GM23248 (cell line): ENCODE results near the gene FRRS1L.

Source experiments
- EZH2 ChIP-seq: fragments of 200-600 bp; sonication (generic); IDR thresholded peaks from 2 replicates; pipeline ENCODE4 v1.6.1; 2018; ENCODE audit warnings: antibody characterized with exemption, mild to moderate bottlenecking; ENCODE audit not compliant: insufficient read depth, poor library complexity, severe bottlenecking
- EZH2phosphoT487 ChIP-seq: fragments of 200-600 bp; sonication (generic); IDR thresholded peaks from 2 replicates; pipeline ENCODE4 v1.6.1; 2018; ENCODE audit warnings: antibody characterized with exemption, moderate library complexity, mild to moderate bottlenecking, low read depth; ENCODE audit not compliant: insufficient read depth

DNA sequence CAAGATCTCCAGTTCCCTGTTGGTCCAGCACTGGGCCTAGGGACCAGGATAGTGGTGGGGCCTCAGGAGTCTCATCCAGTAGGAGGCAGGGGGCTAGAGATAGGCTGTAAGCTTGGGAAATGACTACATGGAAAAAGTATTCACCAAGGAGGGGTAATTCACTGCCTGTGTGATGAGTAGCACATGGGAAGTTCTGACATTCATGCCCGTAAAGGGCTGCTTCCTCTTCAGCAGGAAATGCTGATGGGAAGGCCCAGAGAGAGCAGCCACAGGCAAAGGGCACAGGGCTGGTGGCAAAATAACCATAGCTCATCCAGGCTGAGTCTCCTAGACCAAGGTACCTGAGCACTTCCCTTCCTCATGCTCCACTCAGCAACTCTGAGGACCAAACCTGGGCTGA, 23.1 kb upstream of the FRRS1L start:
- TF ChIP-seq EZH2 (no peak), EZH2phosphoT487 (no peak)
